ENCODE measurements around the gene UCP2. TPM values are rescaled to one million over a fixed set of nuclear protein-coding genes. Genes with fewer than 3 reads are reported as not detected.

UCP2 gene
- total RNA-seq: 0.97 and 4.3 TPM in 2 replicates

GRCh38 chr11:73982595-73982989 is at the start of gene UCP2:
TSS of gene UCP2 (minus strand) at chr11:73982843. CDS start at chr11:73978378, 4,465 bp downstream.

GRCh38 chr11:74008373-74009229 is 26.0 kb upstream of the UCP2 start, which contains the start of gene UCP3:
TSS of gene UCP3 (minus strand) at chr11:74009085. CDS start at chr11:74007042, 2,043 bp downstream.

GRCh38 chr11:73950869-73951710 is 31.6 kb downstream of the UCP2 start, which contains the start of gene DNAJB13:
TSS of gene DNAJB13 (plus strand) at chr11:73951026. CDS start at chr11:73951070, 44 bp downstream.

Other genes with a start within 250 kb of the UCP2 start
- 83.1 and 151 TPM in 2 replicates for gene RAB6A, start 221.8 kb downstream of the UCP2 start, total RNA-seq
- gene MRPL48, start 195.0 kb downstream of the UCP2 start, total RNA-seq: 28.2 and 30.2 TPM in 2 replicates
- gene COA4, start 106.0 kb downstream of the UCP2 start, total RNA-seq: 46.3 and 53.7 TPM in 2 replicates
- 4.7 and 11.6 TPM in 2 replicates for gene PAAF1, start 105.8 kb downstream of the UCP2 start, total RNA-seq
- not detected in 2 replicates for gene DNAJB13, start 31.8 kb downstream of the UCP2 start, total RNA-seq
- 0.16 and 0.57 TPM in 2 replicates for gene UCP3, start 26.2 kb upstream of the UCP2 start, total RNA-seq
- gene C2CD3, start 188.2 kb upstream of the UCP2 start, total RNA-seq: 6.0 and 15.9 TPM in 2 replicates
- 11.3 and 34.4 TPM in 2 replicates for gene PPME1, start 188.4 kb upstream of the UCP2 start, total RNA-seq